HepG2 (cell line): ENCODE results near the gene RPS4Y1. TPM values are rescaled to one million over a fixed set of nuclear protein-coding genes. Genes with fewer than 3 reads are reported as not detected.

Source experiments
- ATAC-seq: fragments of 200-7000 bp; cut with Tn5 transposase; 3 replicates; pipeline ENCODE4 v1.9.1; 2020; ENCODE audit warnings: mild to moderate bottlenecking, moderate library complexity
- BruUV-seq: library from RNA; stranded (reverse); fragments of 400-500 nt; replicated peaks from 2 replicates; lab custom pipeline; 2021; lab: Mats Ljungman, UMichigan
- CTCF ChIA-PET: fragments of 300-600 bp; formaldehyde crosslinking; extraction: SDS; loops from one replicate; lab custom pipeline; 2021; ENCODE audit warnings: low total read pairs, inconsistent platforms, low intra/inter-chr PET ratio; lab: Yijun Ruan, JAX
- POLR2A ChIA-PET: fragments of 350-600 bp; sonication (Branson Sonifier 250); formaldehyde crosslinking; loops from one replicate; lab custom pipeline; 2020; ENCODE audit warnings: antibody characterized with exemption, inconsistent platforms; lab: Yijun Ruan, JAX
- DNase-seq: peaks from one replicate; pipeline ENCODE4 v3.0.0-alpha.2; 2015; ENCODE audit warnings: low spot score
- FAIRE-seq: peaks from 3 replicates; lab custom pipeline; 2011; peaks lifted over from hg19 to GRCh38; lab: Jason Lieb, UNC
- H2AFZ ChIP-seq: one replicate; pipeline ENCODE4 v1.6.1; 2011; ENCODE audit warnings: low read length, inconsistent platforms
- H3K27ac ChIP-seq: fragments of 300-600 bp; 3 replicates; pipeline ENCODE4 v1.8.0; 2011; ENCODE audit warnings: mixed run types, mild to moderate bottlenecking, mixed read lengths, low read length, inconsistent platforms; ENCODE audit not compliant: insufficient read depth; ENCODE audit errors: extremely low read length
- H3K27me3 ChIP-seq, 2 experiments: fragments of 200-600 bp in 1 of 2; 2 replicates in 1 of 2; 3 replicates in 1 of 2; pipeline versions ENCODE4 v1.6.0 to v1.8.0; 2011; ENCODE audit warnings: low read length in 2 of 2, mild to moderate bottlenecking in 2 of 2, moderate library complexity in 2 of 2, inconsistent platforms in 1 of 2; ENCODE audit not compliant: insufficient read depth in 2 of 2, control insufficient read depth in 1 of 2
- H3K36me3 ChIP-seq, 2 experiments: fragments of 200-600 bp in 1 of 2; replicated peaks in 1 of 2; 2 replicates in 1 of 2; 3 replicates in 1 of 2; pipeline versions ENCODE4 v1.5.1 to v1.8.0; 2011; ENCODE audit warnings: low read length in 2 of 2, inconsistent platforms in 1 of 2; ENCODE audit not compliant: insufficient read depth in 2 of 2, control insufficient read depth in 1 of 2
- H3K4me1 ChIP-seq: 2 replicates; pipeline ENCODE4 v1.5.1; 2012; ENCODE audit warnings: low read length, inconsistent platforms; ENCODE audit not compliant: insufficient read depth
- H3K4me2 ChIP-seq: 2 replicates; pipeline ENCODE4 v1.6.0; 2011; ENCODE audit warnings: low read depth, low read length, inconsistent platforms
- H3K4me3 ChIP-seq, 3 experiments: fragments of 200-600 bp in 1 of 3; sonication (generic), shearing (Covaris generic) in 1 of 3; replicated peaks in 1 of 3; 2 replicates each; pipeline ENCODE4 v1.5.1; 2011 to 2016; ENCODE audit warnings: low read length in 3 of 3, inconsistent platforms in 2 of 3, low read depth in 2 of 3, mild to moderate bottlenecking in 2 of 3, control low read depth in 1 of 3, mixed read lengths in 1 of 3; ENCODE audit not compliant: insufficient read depth in 1 of 3
- H3K79me2 ChIP-seq: one replicate; pipeline ENCODE4 v1.6.1; 2011; ENCODE audit warnings: low read length, inconsistent platforms; ENCODE audit not compliant: insufficient read depth
- H3K9ac ChIP-seq: 2 replicates; pipeline ENCODE4 v1.6.0; 2011; ENCODE audit warnings: mild to moderate bottlenecking, low read depth, low read length, inconsistent platforms; ENCODE audit not compliant: insufficient read depth
- H3K9me3 ChIP-seq: 2 replicates; pipeline ENCODE4 v1.5.1; 2012; ENCODE audit warnings: mild to moderate bottlenecking, low read length
- H4K20me1 ChIP-seq: 2 replicates; pipeline ENCODE4 v1.6.0; 2011; ENCODE audit warnings: inconsistent platforms, mild to moderate bottlenecking, low read length, moderate library complexity; ENCODE audit not compliant: insufficient read depth
- BORCS8-MEF2B ChIP-seq: sonication (generic); formaldehyde crosslinking; IDR thresholded peaks from 2 replicates; pipeline ENCODE4 v1.8.0; 2022; ENCODE audit warnings: mild to moderate bottlenecking, missing genetic modification reagents
- BRD4 ChIP-seq: sonication (generic); formaldehyde crosslinking; IDR thresholded peaks from 2 replicates; pipeline ENCODE4 v1.4.0; 2020; ENCODE audit warnings: missing genetic modification reagents
- CREM ChIP-seq, 2 experiments: sonication (generic) in 1 of 2; formaldehyde crosslinking in 1 of 2; IDR thresholded peaks; 2 replicates each; pipeline versions ENCODE4 v1.4.0 to v1.6.1; 2016 to 2020; ENCODE audit warnings: antibody characterized with exemption in 1 of 2, mild to moderate bottlenecking in 1 of 2, missing genetic modification reagents in 1 of 2
- FOXA1 ChIP-seq, 2 experiments: fragments of 450-650 bp in 1 of 2; sonication (generic) in 1 of 2; formaldehyde crosslinking in 1 of 2; IDR thresholded peaks; 2 replicates each; pipeline versions ENCODE4 v1.4.0 to v1.6.1; 2016 to 2020; ENCODE audit warnings: missing genetic modification reagents in 1 of 2
- FOXP1 ChIP-seq, 2 experiments: fragments of 450-650 bp in 1 of 2; IDR thresholded peaks; 2 replicates each; pipeline ENCODE4 v1.6.1; 2017 to 2018; ENCODE audit warnings: antibody characterized with exemption in 1 of 2
- HNF4G ChIP-seq, 2 experiments: sonication (generic) in 1 of 2; formaldehyde crosslinking in 1 of 2; IDR thresholded peaks; 2 replicates each; pipeline versions ENCODE4 v1.4.0 to v1.6.1; 2011 to 2020; ENCODE audit warnings: borderline replicate concordance in 2 of 2, low read depth in 2 of 2, mild to moderate bottlenecking in 2 of 2, low read length in 1 of 2, missing genetic modification reagents in 1 of 2, moderate library complexity in 1 of 2
- RFX1 ChIP-seq: fragments of 450-650 bp; IDR thresholded peaks from 2 replicates; pipeline ENCODE4 v1.6.1; 2017
- RORA ChIP-seq: sonication (generic); formaldehyde crosslinking; IDR thresholded peaks from 2 replicates; pipeline ENCODE4 v1.5.0; 2020; ENCODE audit warnings: mild to moderate bottlenecking, missing genetic modification reagents, moderate library complexity
- TBL1XR1 ChIP-seq: fragments of 150-350 bp; IDR thresholded peaks from 2 replicates; pipeline ENCODE4 v1.6.1; 2014; ENCODE audit warnings: borderline replicate concordance, low read length; ENCODE audit not compliant: partially characterized antibody
- THYN1 ChIP-seq: sonication (generic); formaldehyde crosslinking; IDR thresholded peaks from 2 replicates; pipeline ENCODE4 v1.8.1; 2023; ENCODE audit warnings: low read depth, mild to moderate bottlenecking, moderate library complexity, missing genetic modification reagents, borderline replicate concordance
- ZFP41 ChIP-seq: sonication (generic); formaldehyde crosslinking; IDR thresholded peaks from 2 replicates; pipeline ENCODE4 v1.4.0; 2020; ENCODE audit warnings: mild to moderate bottlenecking, missing genetic modification reagents, borderline replicate concordance
- ZNF615 ChIP-seq: sonication (generic); formaldehyde crosslinking; IDR thresholded peaks from 2 replicates; pipeline ENCODE4 v1.5.0; 2020; ENCODE audit warnings: mild to moderate bottlenecking, missing genetic modification reagents, borderline replicate concordance
- ZNF83 ChIP-seq: sonication (generic); formaldehyde crosslinking; IDR thresholded peaks from 2 replicates; pipeline ENCODE4 v1.4.0; 2020; ENCODE audit warnings: missing genetic modification reagents, mild to moderate bottlenecking, borderline replicate concordance
- WGBS: methylation state at CpG from one replicate; pipeline ENCODE4 v1.1.6; 2017; ENCODE audit warnings: low lambda C conversion rate; 5-methylcytosine and 5-hydroxymethylcytosine counted together
- in situ Hi-C: cut with HindIII; loops from 2 replicates; pipeline ENCODE4 v1.10.0; 2017; ENCODE audit warnings: low pct_unique_long_range_greater_than_20kb; ENCODE audit not compliant: extremely low pct_ligation_motif_present
- intact Hi-C: fragments of 100-400 bp; cut with micrococcal nuclease; formaldehyde crosslinking; loops from one replicate; pipeline ENCODE4 v1.10.0; 2022; ENCODE audit not compliant: unreplicated experiment
- polyA plus RNA-seq, 8 experiments: library from polyadenylated mRNA; depleted of rRNA in 3 of 8; stranded (reverse) in 7 of 8; unstranded in 1 of 8; fragments of >200 nt; fragmentation: Illumina TruSeq in 4 of 8; extraction: Trizol in 4 of 8; gene quantifications; 2 replicates each; pipeline versions ENCODE4 v1.2.1 to v1.2.3, GENCODE V29; 2011 to 2016; ENCODE audit warnings: low read depth in 4 of 8, missing spikeins in 1 of 8, mixed read lengths in 1 of 8; ENCODE audit not compliant: insufficient read depth in 1 of 8
- total RNA-seq, 5 experiments: library from RNA; depleted of rRNA; stranded (reverse); fragments of >200 nt; fragmentation: Illumina TruSeq; extraction: Trizol; gene quantifications; 2 replicates each; pipeline ENCODE4 v1.2.3, GENCODE V29; 2016; ENCODE audit warnings: low read depth in 1 of 5
- TF ChIP-seq, protein P1 (sequence below), 2 experiments: sonication (generic) in 1 of 2; formaldehyde crosslinking in 1 of 2; IDR thresholded peaks; 2 replicates each; pipeline versions ENCODE4 v1.5.1 to v1.6.1; 2011 to 2020; ENCODE audit warnings: borderline replicate concordance in 1 of 2, low read depth in 1 of 2, low read length in 1 of 2, mild to moderate bottlenecking in 1 of 2, missing genetic modification reagents in 1 of 2, moderate library complexity in 1 of 2
- TF ChIP-seq, protein P2 (sequence below): IDR thresholded peaks from 2 replicates; pipeline ENCODE4 v1.6.1; 2016; ENCODE audit warnings: low read depth, control low read depth

Gene RPS4Y1
- total and polyA plus RNA-seq, 2 of the 13 experiments (the other 11 are each of a cell fraction or from before 2014, with no cell fraction given), result 461 to 1,080 TPM

GRCh38 chrY:2828497-2828896 is 12.9 kb upstream of the RPS4Y1 start:
- intact Hi-C loops, result no loop called here
- FAIRE-seq (no peak), DNase-seq (no peak), ATAC-seq (no peak)
- H3K79me2 ChIP-seq, result no peaks in the 10 kb centered on the region
- ChIA-PET CTCF (no interaction called here), POLR2A (no interaction called here)
- no peaks in the 10 kb centered on the region for H4K20me1 ChIP-seq
- no peak overlapping the region for H2AFZ ChIP-seq
- no TSS peak for BruUV-seq
- TF ChIP-seq BORCS8-MEF2B (CRISPR knock-in tag), result no peak
- TF ChIP-seq TBL1XR1, result no peak
- TF ChIP-seq CREM (IDR thresholded peaks at IDR 0.05), result no peak
- TF ChIP-seq CREM (CRISPR knock-in tag; IDR thresholded peaks at IDR 0.05), result no peak
- no peak overlapping the region for H3K4me3 ChIP-seq
- WGBS, result 86% methylated on average over 5 of the region's 5 CpGs
- H3K4me1 ChIP-seq, result peaks cover 65% of the 10 kb centered on the region
- no peaks in the 10 kb centered on the region for H3K27me3 ChIP-seq
- H3K36me3 ChIP-seq, result no peaks in the 10 kb centered on the region
- H3K9me3 ChIP-seq, result no peaks in the 10 kb centered on the region
- in situ Hi-C loops, result no loop called here
- H3K4me2 ChIP-seq, result no peak overlapping the region
- H3K27ac ChIP-seq, result no peak overlapping the region
- no peak overlapping the region for H3K9ac ChIP-seq

- no peak for FAIRE-seq
- ATAC-seq, result peak; percentile 32; the same call in 1 of the 3 replicates
- TF ChIP-seq FOXA1 (IDR thresholded peaks at IDR 0.05) (no peak), FOXA1 (CRISPR knock-in tag; IDR thresholded peaks at IDR 0.05) (no peak), ZNF83 (no peak), RORA (CRISPR knock-in tag) (no peak), FOXP1 (IDR thresholded peaks at IDR 0.05) (no peak), FOXP1 (CRISPR knock-in tag; IDR thresholded peaks at IDR 0.05) (no peak), RFX1 (no peak), HNF4G (IDR thresholded peaks at IDR 0.05; ENCODE audit: borderline replicate concordance, low read depth, low read length) (no peak), HNF4G (CRISPR knock-in tag; IDR thresholded peaks at IDR 0.05; ENCODE audit: borderline replicate concordance, low read depth) (no peak), ZFP41 (no peak), THYN1 (no peak), BRD4 (no peak), ZNF615 (CRISPR knock-in tag) (no peak)
- TF ChIP-seq, protein P1, sequence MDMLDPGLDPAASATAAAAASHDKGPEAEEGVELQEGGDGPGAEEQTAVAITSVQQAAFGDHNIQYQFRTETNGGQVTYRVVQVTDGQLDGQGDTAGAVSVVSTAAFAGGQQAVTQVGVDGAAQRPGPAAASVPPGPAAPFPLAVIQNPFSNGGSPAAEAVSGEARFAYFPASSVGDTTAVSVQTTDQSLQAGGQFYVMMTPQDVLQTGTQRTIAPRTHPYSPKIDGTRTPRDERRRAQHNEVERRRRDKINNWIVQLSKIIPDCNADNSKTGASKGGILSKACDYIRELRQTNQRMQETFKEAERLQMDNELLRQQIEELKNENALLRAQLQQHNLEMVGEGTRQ (IDR thresholded peaks at IDR 0.05; ENCODE audit: low read depth, low read length), result no peak
- TF ChIP-seq, protein P1 (CRISPR knock-in tag; IDR thresholded peaks at IDR 0.05; ENCODE audit: borderline replicate concordance), result no peak
- TF ChIP-seq, protein P2, sequence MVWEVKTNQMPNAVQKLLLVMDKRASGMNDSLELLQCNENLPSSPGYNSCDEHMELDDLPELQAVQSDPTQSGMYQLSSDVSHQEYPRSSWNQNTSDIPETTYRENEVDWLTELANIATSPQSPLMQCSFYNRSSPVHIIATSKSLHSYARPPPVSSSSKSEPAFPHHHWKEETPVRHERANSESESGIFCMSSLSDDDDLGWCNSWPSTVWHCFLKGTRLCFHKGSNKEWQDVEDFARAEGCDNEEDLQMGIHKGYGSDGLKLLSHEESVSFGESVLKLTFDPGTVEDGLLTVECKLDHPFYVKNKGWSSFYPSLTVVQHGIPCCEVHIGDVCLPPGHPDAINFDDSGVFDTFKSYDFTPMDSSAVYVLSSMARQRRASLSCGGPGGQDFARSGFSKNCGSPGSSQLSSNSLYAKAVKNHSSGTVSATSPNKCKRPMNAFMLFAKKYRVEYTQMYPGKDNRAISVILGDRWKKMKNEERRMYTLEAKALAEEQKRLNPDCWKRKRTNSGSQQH (CRISPR knock-in tag), result no peak
Observed at GRCh38 chrY:2835230-2835629, 6.2 kb upstream of the RPS4Y1 start.

More at GRCh38 chrY:2835230-2835629, 6.2 kb upstream of the RPS4Y1 start:
- intact Hi-C loops (no loop called here), in situ Hi-C loops (no loop called here)
- H3K4me2 ChIP-seq, result no peak overlapping the region
- no TSS peak for BruUV-seq
- no peak overlapping the region for H3K27ac ChIP-seq
- CTCF ChIA-PET, result no interaction called here
- no peaks in the 10 kb centered on the region for H3K27me3 ChIP-seq
- POLR2A ChIA-PET, result interaction anchor here (0.8 kb wide), 1 partner anchor 54 kb away, joined by 4 read pairs; no protein-coding TSS in a partner anchor
- H4K20me1 ChIP-seq, result no peaks in the 10 kb centered on the region
- H3K4me1 ChIP-seq, result peaks cover 39% of the 10 kb centered on the region
- no peak overlapping the region for H2AFZ ChIP-seq
- no peaks in the 10 kb centered on the region for H3K36me3 ChIP-seq
- H3K9ac ChIP-seq, result no peak overlapping the region
- peak; percentile 53 for DNase-seq
- H3K79me2 ChIP-seq, result no peaks in the 10 kb centered on the region
- no peaks in the 10 kb centered on the region for H3K9me3 ChIP-seq
- H3K4me3 ChIP-seq, result no peak overlapping the region
